ENCODE data around the gene LSS. TPM values are rescaled to one million over a fixed set of nuclear protein-coding genes. Genes with fewer than 3 reads are reported as not detected.

The LSS gene
- total RNA-seq, 3 donors from 2014 or later (not counting 1 experiment from before 2014, with no cell fraction given), result 59.9 to 82.2 (median 62.7) TPM

DNA sequence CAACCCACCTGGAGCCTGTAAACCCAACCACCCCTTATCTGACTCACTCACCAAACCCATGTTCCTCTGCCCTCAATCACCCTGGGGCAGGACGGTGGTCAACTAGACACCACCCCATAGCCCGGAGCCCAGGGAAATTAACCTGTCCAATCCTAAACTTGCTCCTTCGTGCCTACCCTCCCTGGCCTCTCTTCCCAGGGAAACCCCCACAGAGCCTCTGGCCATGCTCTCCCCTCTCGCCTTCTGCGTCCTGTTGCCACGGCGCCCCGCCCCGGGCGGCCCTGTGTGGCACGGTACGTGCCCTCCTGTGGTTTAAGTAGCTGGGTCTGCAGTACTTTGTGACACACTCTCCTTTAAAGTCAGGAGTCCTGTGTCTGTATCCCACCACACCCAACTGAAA, 69.2 kb downstream of the LSS start:
- DNase-seq (no peak), ATAC-seq (no peak)
- no peak overlapping the region for H3K27ac Mint-ChIP-seq
- Histone ChIP-seq H3K27me3 (ENCODE audit: control insufficient read depth, insufficient read depth, low read length) (no peaks in the 10 kb centered on the region), H3K36me3 (ENCODE audit: control insufficient read depth, insufficient read depth, low read length) (no peaks in the 10 kb centered on the region), H3K27ac (ENCODE audit: low read length) (no peak overlapping the region), H3K4me1 (ENCODE audit: control insufficient read depth, insufficient read depth, low read length) (no peaks in the 10 kb centered on the region), H3K9me3 (ENCODE audit: control insufficient read depth, insufficient read depth, low read length) (no peaks in the 10 kb centered on the region), H3K4me3 (ENCODE audit: low read length) (no peak overlapping the region)
- WGBS (ENCODE audit: insufficient coverage), result 89% methylated on average over 12 of the region's 12 CpGs
- H3K4me1 Mint-ChIP-seq, result no peaks in the 10 kb centered on the region
- peaks cover 9 to 11% of the 10 kb centered on the region in 2 donors for H3K27me3 Mint-ChIP-seq (ENCODE audit: low read depth in 2 of 2)
- TF ChIP-seq, protein P1, sequence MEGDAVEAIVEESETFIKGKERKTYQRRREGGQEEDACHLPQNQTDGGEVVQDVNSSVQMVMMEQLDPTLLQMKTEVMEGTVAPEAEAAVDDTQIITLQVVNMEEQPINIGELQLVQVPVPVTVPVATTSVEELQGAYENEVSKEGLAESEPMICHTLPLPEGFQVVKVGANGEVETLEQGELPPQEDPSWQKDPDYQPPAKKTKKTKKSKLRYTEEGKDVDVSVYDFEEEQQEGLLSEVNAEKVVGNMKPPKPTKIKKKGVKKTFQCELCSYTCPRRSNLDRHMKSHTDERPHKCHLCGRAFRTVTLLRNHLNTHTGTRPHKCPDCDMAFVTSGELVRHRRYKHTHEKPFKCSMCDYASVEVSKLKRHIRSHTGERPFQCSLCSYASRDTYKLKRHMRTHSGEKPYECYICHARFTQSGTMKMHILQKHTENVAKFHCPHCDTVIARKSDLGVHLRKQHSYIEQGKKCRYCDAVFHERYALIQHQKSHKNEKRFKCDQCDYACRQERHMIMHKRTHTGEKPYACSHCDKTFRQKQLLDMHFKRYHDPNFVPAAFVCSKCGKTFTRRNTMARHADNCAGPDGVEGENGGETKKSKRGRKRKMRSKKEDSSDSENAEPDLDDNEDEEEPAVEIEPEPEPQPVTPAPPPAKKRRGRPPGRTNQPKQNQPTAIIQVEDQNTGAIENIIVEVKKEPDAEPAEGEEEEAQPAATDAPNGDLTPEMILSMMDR (IDR thresholded peaks at IDR 0.05), result no peak
- H3K36me3 Mint-ChIP-seq, result no peaks in the 10 kb centered on the region
- intact Hi-C loops (cut with micrococcal nuclease), result no loop called here
- no peaks in the 10 kb centered on the region for H3K9me3 Mint-ChIP-seq
- H3K4me3 Mint-ChIP-seq, result no peak overlapping the region

DNA sequence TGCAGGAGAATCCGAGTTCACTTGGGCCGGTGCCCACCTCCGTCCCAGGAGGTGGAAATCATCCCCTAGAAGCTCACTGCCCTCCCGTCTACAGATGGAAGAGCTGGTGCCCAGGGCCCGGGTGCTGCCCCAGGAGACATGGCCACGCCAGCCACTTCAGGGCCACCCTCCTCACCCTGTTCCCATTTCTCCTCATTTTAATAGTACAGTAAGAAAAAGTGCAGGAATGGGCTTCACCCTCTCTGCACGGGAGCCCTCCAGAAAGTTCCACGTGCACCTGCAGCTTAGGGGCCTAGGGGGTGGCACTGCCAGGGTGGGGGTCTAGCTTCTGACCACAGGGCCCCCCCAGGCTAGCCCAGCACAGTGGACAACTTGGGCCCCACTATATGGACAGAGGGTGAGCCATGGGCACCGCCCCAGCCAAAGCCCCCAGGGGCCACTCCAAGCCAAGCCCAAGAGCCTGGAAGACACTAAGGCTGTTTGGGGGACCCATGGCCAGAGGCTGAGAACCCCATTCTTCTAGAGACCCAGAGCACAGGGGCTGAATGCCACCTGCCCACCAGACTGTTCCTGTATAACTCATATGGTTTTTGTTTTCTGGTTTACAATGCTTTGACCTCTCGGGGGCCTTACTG, 69.8 kb downstream of the LSS start:
- no peak overlapping the region for H3K27ac Mint-ChIP-seq
- H3K9me3 ChIP-seq (ENCODE audit: control insufficient read depth, insufficient read depth, low read length), result no peaks in the 10 kb centered on the region
- DNase-seq, result no peak
- no peak overlapping the region for H3K4me3 ChIP-seq (ENCODE audit: low read length)
- no peak overlapping the region for H3K4me3 Mint-ChIP-seq
- no peaks in the 10 kb centered on the region for H3K9me3 Mint-ChIP-seq
- WGBS (ENCODE audit: insufficient coverage), result 92% methylated on average over 10 of the region's 10 CpGs
- no peaks in the 10 kb centered on the region for H3K36me3 Mint-ChIP-seq
- H3K4me1 Mint-ChIP-seq, result no peaks in the 10 kb centered on the region
- no peak for ATAC-seq
- H3K27ac ChIP-seq (ENCODE audit: low read length), result no peak overlapping the region
- intact Hi-C loops (cut with micrococcal nuclease), result no loop called here
- no peaks in the 10 kb centered on the region for H3K36me3 ChIP-seq (ENCODE audit: control insufficient read depth, insufficient read depth, low read length)
- peaks cover 7 to 11% of the 10 kb centered on the region in 2 donors for H3K27me3 Mint-ChIP-seq (ENCODE audit: low read depth in 2 of 2)
- no peaks in the 10 kb centered on the region for H3K27me3 ChIP-seq (ENCODE audit: control insufficient read depth, insufficient read depth, low read length)
- TF ChIP-seq, protein P1 (IDR thresholded peaks at IDR 0.05), result no peak
- H3K4me1 ChIP-seq (ENCODE audit: control insufficient read depth, insufficient read depth, low read length), result no peaks in the 10 kb centered on the region

DNA sequence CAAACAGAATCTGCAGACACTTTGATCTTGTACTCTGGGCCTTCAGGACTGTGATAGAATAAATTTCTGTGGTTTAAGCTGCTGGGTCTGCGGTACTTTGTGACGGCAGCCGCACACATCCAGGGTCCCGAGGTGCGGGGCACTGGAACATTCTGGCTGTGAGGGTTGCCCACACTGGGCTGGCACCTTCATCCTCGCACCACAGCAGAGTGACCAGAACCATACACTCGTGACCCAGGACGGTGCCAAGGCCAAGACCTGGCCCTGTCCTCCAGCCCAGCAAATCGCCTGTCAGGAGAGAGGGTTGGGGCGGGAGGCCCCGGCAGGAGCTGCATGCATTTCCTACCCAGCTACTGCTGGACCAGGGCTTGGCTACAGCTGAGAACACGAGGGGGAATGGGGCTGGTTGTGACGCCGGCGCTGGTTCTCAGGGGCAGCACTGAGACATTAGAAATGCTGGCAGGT, 70.6 kb downstream of the LSS start:
- H3K27ac Mint-ChIP-seq, result no peak overlapping the region
- H3K4me3 ChIP-seq (ENCODE audit: low read length), result no peak overlapping the region
- no peaks in the 10 kb centered on the region for H3K9me3 ChIP-seq (ENCODE audit: control insufficient read depth, insufficient read depth, low read length)
- ATAC-seq (no peak), DNase-seq (peak in 1 of 2 donors; percentile 9)
- H3K36me3 Mint-ChIP-seq, result no peaks in the 10 kb centered on the region
- no peaks in the 10 kb centered on the region for H3K36me3 ChIP-seq (ENCODE audit: control insufficient read depth, insufficient read depth, low read length)
- H3K4me1 Mint-ChIP-seq, result no peaks in the 10 kb centered on the region
- peaks cover 6% of the 10 kb centered on the region for H3K4me1 ChIP-seq (ENCODE audit: control insufficient read depth, insufficient read depth, low read length)
- WGBS (ENCODE audit: insufficient coverage), result 95% methylated on average over 15 of the region's 15 CpGs
- no peak overlapping the region for H3K27ac ChIP-seq (ENCODE audit: low read length)
- TF ChIP-seq, protein P1 (IDR thresholded peaks at IDR 0.05), result no peak
- no peak overlapping the region for H3K4me3 Mint-ChIP-seq
- intact Hi-C loops (cut with micrococcal nuclease), result no loop called here
- H3K27me3 Mint-ChIP-seq (ENCODE audit: low read depth in 2 of 2), result peaks cover 3 to 5% of the 10 kb centered on the region in 2 donors
- no peaks in the 10 kb centered on the region for H3K9me3 Mint-ChIP-seq
- H3K27me3 ChIP-seq (ENCODE audit: control insufficient read depth, insufficient read depth, low read length), result no peaks in the 10 kb centered on the region

All from natural killer cell (primary cell).